GM13976 (cell line): ENCODE data around the gene CCDC71L.

ENCODE experiments used
- DNase-seq: peaks from one replicate; pipeline ENCODE4 v3.0.0; 2012; ENCODE audit warnings: low spot score
- CTCF ChIP-seq: IDR thresholded peaks from 2 replicates; pipeline ENCODE4 v1.5.1; 2012; ENCODE audit warnings: borderline replicate concordance, mild to moderate bottlenecking; ENCODE audit not compliant: insufficient read depth; ENCODE audit errors: extremely low read depth, missing control alignments, control extremely low read depth
- in situ Hi-C: fragments of 300-500 bp; cut with MboI; formaldehyde crosslinking; loops from one replicate; pipeline ENCODE4 v1.12.0; 2022; ENCODE audit warnings: low sequenced_read_pairs, mixed read lengths, inconsistent platforms; ENCODE audit not compliant: unreplicated experiment

Gene CCDC71L

GRCh38 chr7:106630648-106631047 is 30.3 kb downstream of the CCDC71L start:
- in situ Hi-C loops: no loop called here
- no peak for TF ChIP-seq CTCF
- DNase-seq: no peak

- TF ChIP-seq CTCF: no peak
- no peak for DNase-seq
- in situ Hi-C loops: no loop called here
Observed at GRCh38 chr7:106629516-106629915, 31.4 kb downstream of the CCDC71L start.

GRCh38 chr7:106626376-106627164 is 34.4 kb downstream of the CCDC71L start:
- no peak for DNase-seq
- in situ Hi-C loops: no loop called here
- no peak for TF ChIP-seq CTCF

GRCh38 chr7:106625678-106626301 is 35.2 kb downstream of the CCDC71L start:
- TF ChIP-seq CTCF: no peak
- DNase-seq: no peak
- in situ Hi-C loops: no loop called here

- in situ Hi-C loops: no loop called here
- TF ChIP-seq CTCF: no peak
- DNase-seq: no peak
Observed at GRCh38 chr7:106623853-106624252, 37.1 kb downstream of the CCDC71L start.

- in situ Hi-C loops: no loop called here
- DNase-seq: no peak
- TF ChIP-seq CTCF: no peak
Observed at GRCh38 chr7:106623315-106623660, 37.7 kb downstream of the CCDC71L start.
